H7 (cell line): ENCODE data around the gene ZDHHC11B. TPM values are rescaled to one million over a fixed set of nuclear protein-coding genes. Genes with fewer than 3 reads are reported as not detected.
"Not testable (repeated sequence)": the region's sequence is repeated elsewhere in the genome, so short reads cannot be mapped to it uniquely, and the experiment has no call there.

ENCODE experiments used
- DNase-seq: peaks from one replicate; pipeline ENCODE4 v3.0.0; 2012
- H3K27me3 ChIP-seq: 2 replicates; pipeline ENCODE4 v1.6.0; 2011; ENCODE audit warnings: mild to moderate bottlenecking, low read length; ENCODE audit not compliant: control insufficient read depth, insufficient read depth
- H3K36me3 ChIP-seq: replicated peaks from 2 replicates; pipeline ENCODE4 v1.5.1; 2011; ENCODE audit warnings: low read length; ENCODE audit not compliant: control insufficient read depth, insufficient read depth
- H3K4me3 ChIP-seq: 2 replicates; pipeline ENCODE4 v1.5.1; 2011; ENCODE audit warnings: low read depth, mild to moderate bottlenecking, control low read depth, low read length, moderate library complexity; ENCODE audit not compliant: insufficient read depth
- total RNA-seq: library from RNA; depleted of rRNA; stranded (reverse); fragments of >200 nt; shearing (Covaris generic); gene quantifications from 2 replicates; pipeline ENCODE4 v1.2.3, GENCODE V29; 2014

Gene ZDHHC11B
- total RNA-seq, 1 experiment from 2014 or later: 0.07 TPM

GRCh38 chr5:797986-798385 is 13.5 kb upstream of the ZDHHC11B start:
- DNase-seq, H3K27me3 ChIP-seq, H3K36me3 ChIP-seq: not testable (repeated sequence)

GRCh38 chr5:795873-796272 is 11.3 kb upstream of the ZDHHC11B start:
- DNase-seq: not testable (repeated sequence)

More at GRCh38 chr5:797986-798385, 13.5 kb upstream of the ZDHHC11B start:
- H3K4me3 ChIP-seq: not testable (repeated sequence)

GRCh38 chr5:794948-795347 is 10.4 kb upstream of the ZDHHC11B start:
- H3K4me3 ChIP-seq, H3K27me3 ChIP-seq, H3K36me3 ChIP-seq, DNase-seq: not testable (repeated sequence)

More at GRCh38 chr5:795873-796272, 11.3 kb upstream of the ZDHHC11B start:
- H3K36me3 ChIP-seq, H3K4me3 ChIP-seq, H3K27me3 ChIP-seq: not testable (repeated sequence)

- not testable (repeated sequence) for DNase-seq, H3K36me3 ChIP-seq, H3K4me3 ChIP-seq
- peaks cover 14% of the 10 kb centered on the region for H3K27me3 ChIP-seq
Observed at GRCh38 chr5:788703-789102, 4.2 kb upstream of the ZDHHC11B start.

GRCh38 chr5:787857-788233 is 3.3 kb upstream of the ZDHHC11B start:
- H3K27me3 ChIP-seq: peaks cover 16% of the 10 kb centered on the region
- not testable (repeated sequence) for H3K4me3 ChIP-seq, DNase-seq, H3K36me3 ChIP-seq

- peaks cover 16% of the 10 kb centered on the region for H3K27me3 ChIP-seq
- not testable (repeated sequence) for H3K4me3 ChIP-seq, DNase-seq, H3K36me3 ChIP-seq
Observed at GRCh38 chr5:787224-787856, 2.8 kb upstream of the ZDHHC11B start.

GRCh38 chr5:785181-785705 is 714 bp upstream of the ZDHHC11B start:
- peaks cover 16% of the 10 kb centered on the region for H3K27me3 ChIP-seq
- DNase-seq: peak; percentile 20
- not testable (repeated sequence) for H3K36me3 ChIP-seq
- H3K4me3 ChIP-seq: peak overlapping the region; percentile 49

GRCh38 chr5:783881-784427 is 575 bp downstream of the ZDHHC11B start:
- peak; percentile 59 for DNase-seq
- Histone ChIP-seq H3K4me3 (peak overlapping the region; percentile 23), H3K27me3 (peaks cover 16% of the 10 kb centered on the region)
- not testable (repeated sequence) for H3K36me3 ChIP-seq

GRCh38 chr5:783049-783802 is 1.3 kb downstream of the ZDHHC11B start:
- peaks cover 14% of the 10 kb centered on the region for H3K27me3 ChIP-seq
- H3K36me3 ChIP-seq, H3K4me3 ChIP-seq, DNase-seq: not testable (repeated sequence)

GRCh38 chr5:782356-782755 is 2.2 kb downstream of the ZDHHC11B start:
- not testable (repeated sequence) for DNase-seq, H3K4me3 ChIP-seq, H3K36me3 ChIP-seq
- H3K27me3 ChIP-seq: peaks cover 14% of the 10 kb centered on the region

GRCh38 chr5:780571-780970 is 4.0 kb downstream of the ZDHHC11B start:
- not testable (repeated sequence) for DNase-seq, H3K36me3 ChIP-seq, H3K4me3 ChIP-seq
- H3K27me3 ChIP-seq: peaks cover 14% of the 10 kb centered on the region

- not testable (repeated sequence) for H3K27me3 ChIP-seq, H3K4me3 ChIP-seq, H3K36me3 ChIP-seq, DNase-seq
Observed at GRCh38 chr5:778967-779366, 5.6 kb downstream of the ZDHHC11B start.

GRCh38 chr5:778421-778820 is 6.1 kb downstream of the ZDHHC11B start:
- DNase-seq, H3K4me3 ChIP-seq, H3K27me3 ChIP-seq: not testable (repeated sequence)

GRCh38 chr5:777756-778161 is 6.8 kb downstream of the ZDHHC11B start:
- Histone ChIP-seq H3K36me3 (no peaks in the 10 kb centered on the region), H3K27me3 (no peaks in the 10 kb centered on the region), H3K4me3 (no peak overlapping the region)
- DNase-seq: peak; percentile 60

More at GRCh38 chr5:778421-778820, 6.1 kb downstream of the ZDHHC11B start:
- not testable (repeated sequence) for H3K36me3 ChIP-seq
